ENCODE data around the gene NANOGP8.
"Not testable (repeated sequence)": the region's sequence is repeated elsewhere in the genome, so short reads cannot be mapped to it uniquely, and the experiment has no call there.

Gene NANOGP8

DNA sequence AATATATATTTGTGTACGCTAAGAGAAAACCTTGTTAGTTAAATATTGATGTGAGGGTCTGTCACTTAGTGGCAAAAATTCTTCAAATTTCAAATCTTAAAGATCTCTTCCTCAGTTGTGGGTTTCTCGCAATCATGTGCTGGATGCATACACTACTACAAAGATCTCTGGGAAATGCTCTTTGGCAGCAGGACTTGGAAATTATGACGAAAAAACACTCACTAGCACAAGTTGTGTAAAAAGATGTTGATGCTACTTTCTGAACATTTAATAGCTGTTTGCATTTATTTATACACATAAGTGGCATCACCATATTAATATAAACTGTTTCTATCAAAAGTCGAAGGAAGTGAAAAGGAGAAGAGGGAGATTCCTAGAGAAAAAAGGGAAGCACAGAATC lies 10.8 kb upstream of the NANOGP8 start:
- DNase-seq (ENCODE audit: low read depth in 4 of 4, low spot score in 1 of 4), result no peak

DNA sequence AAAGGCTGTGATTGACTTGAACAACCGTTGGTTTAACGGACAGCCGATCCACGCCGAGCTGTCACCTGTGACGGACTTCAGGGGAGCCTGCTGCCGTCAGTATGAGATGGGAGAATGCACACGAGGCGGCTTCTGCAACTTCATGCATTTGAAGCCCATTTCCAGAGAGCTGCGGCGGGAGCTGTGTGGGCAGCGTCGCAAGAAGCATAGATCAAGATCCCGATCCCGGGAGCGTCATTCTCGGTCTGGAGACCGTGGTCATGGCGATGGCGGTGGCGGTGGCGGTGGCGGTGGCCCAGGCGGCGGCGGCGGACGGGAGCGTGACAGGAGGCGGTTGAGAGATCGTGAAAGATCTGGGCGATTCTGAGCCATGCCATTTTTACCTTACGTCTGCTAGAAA lies 7.8 kb upstream of the NANOGP8 start:
- no peak for DNase-seq (ENCODE audit: low read depth in 4 of 4, low spot score in 1 of 4)

DNA sequence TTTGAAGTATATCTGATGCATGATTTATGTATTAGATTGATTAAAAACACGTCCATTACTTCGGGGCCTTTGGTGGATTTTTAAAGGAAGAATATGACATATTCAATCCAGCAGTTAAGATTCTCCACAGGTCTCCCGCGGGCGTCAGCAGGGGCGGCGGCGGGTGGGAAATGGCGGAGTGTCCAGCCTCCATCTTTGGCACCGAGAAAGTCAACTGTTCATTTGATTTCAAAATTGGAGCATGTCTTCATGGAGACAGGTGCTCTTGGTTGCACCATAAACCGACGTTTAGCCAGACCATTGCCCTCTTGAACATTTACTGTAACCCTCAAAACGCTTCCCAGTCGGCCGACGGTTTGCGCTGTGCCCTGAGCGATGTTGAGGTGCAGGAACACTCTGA lies 7.2 kb upstream of the NANOGP8 start:
- no peak for DNase-seq (ENCODE audit: low read depth in 4 of 4, low spot score in 1 of 4)

DNA sequence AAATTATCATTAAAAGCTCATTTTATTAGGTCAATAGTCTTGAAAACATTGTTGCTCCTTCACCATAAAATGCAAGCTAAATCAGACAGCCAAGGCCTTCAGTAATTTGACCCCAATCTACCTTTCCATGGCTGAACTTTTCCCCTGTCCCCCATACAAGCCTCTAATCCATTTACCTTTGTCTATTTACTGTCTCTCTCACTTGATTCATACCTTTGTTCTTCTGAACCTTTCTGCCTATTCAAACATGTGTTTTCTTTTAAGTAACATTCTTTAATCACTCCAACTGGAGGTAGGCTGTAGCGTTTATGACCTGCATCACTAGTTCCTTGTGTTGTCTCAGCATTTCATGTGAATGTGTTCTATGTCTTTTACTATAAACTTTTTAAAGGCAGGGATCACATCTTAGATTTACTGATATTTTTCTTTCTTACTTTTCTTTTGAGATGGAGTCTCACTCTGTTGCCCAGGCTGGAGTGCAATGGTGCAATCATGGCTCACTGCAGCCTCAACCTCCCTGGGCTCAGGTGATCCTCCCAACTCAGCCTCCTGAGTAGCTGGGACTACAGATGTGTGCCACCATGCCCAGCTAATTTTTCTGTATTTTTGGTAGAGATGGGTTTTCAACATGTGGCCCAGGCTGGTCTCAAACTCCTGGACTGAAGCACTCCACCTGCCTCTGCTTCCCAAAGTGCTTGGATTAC lies 5.2 kb upstream of the NANOGP8 start:
- DNase-seq (ENCODE audit: low read depth in 4 of 4, low spot score in 1 of 4), result no peak

DNA sequence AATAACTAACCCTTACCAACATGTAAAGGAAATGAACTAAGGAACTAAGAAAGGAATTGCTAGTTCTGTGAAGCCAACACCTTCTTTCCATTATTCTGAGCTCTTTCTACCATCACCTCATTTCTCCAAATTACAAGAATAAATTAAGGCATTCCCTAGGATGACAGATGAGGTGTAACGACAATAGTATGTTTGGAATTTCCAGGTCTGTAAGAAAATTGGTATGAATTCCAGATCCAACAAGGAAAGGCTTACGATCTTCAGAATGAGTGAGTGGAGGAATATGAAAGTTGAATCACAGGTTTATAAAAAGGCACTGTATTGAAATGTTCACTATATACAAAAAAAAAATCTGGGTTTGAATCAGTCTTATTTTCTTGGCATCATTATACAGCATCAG lies 4.5 kb upstream of the NANOGP8 start:
- no peak for DNase-seq (ENCODE audit: low read depth in 4 of 4, low spot score in 1 of 4)

DNA sequence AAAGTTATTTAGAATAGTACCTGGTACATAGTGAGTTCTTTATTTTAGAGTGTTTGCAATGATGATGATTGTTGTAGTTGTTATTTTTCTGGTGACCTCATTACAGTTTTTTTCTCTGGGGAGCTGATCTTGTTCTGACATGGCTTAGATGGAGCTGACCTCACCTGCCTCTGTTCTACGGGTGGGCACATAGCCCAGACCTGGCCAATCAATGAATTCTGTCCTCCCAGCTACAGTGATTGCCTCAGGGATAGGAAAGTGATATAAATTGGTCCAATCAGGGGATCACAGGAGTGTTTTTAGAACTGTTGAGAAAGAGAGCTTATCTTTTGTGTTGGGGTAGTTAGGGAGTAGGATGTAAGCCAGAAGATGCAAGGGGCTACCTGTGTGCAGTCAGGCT lies 3.2 kb upstream of the NANOGP8 start:
- DNase-seq (ENCODE audit: low read depth in 4 of 4, low spot score in 1 of 4), result no peak

DNA sequence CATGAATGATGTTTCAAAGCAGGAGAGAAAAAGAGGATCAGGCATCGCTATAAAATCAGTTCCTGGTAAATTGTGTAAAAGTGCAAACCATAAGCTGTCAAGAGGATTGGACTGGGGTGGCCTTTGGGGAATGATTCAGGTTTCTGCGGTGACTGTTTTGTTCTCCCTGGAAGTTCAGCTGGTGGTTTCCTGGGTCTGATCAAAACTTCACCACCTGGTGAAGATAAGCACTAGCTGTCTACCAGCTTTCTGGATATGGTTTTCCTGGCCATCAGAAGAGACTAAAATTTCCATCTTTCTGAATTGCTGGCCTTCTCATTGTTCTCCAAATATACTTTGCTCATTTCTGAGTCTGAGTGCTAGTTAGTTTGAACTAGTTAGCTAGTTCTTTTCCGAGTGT lies 2.7 kb upstream of the NANOGP8 start:
- no peak for DNase-seq (ENCODE audit: low read depth in 4 of 4, low spot score in 1 of 4)

DNA sequence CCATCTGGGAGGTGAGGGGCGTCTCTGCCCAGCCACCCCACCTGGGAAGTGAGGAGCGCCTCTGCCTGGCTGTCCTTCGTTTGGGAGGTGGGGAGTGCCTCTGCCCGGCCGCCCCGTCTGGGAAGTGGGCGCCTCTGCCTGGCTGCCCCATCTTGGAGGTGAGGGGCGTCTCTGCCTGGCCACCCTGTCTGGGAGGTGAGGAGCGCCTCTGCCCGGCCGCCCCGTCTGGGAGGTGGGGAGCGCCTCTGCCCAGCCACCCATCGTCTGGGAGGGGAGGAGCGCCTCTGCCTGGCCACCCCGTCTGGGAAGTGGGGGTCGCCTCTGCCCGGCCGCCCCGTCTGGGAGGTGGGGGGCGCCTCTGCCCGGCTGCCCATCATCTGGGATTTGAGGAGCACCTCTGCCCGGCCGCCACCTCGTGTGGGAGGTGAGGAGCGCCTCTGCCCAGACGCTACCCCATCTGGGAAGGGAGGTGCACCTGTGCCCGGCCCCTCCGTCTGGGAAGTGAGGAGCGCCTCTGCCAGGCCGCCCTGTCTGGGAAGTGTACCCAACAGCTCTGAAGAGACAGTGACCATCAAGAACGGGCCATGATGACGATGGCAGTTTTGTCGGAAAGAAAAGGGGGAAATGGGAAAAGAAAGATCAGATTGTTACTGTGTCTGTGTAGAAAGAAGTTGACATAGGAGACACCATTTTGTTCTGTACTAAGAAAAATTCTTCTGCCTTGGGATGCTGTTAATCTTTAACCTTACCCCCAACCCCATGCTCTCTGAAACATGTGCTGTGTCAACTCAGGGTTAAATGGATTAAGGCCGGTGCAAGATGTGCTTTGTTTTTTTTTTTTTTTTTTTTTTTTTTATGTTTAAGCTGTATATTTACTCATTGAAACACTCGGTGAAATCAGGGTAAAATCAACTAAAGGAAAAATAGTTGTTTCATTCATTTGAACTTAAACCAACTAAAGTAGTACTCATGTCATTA lies 2.4 kb downstream of the NANOGP8 start:
- DNase-seq (ENCODE audit: low read depth in 4 of 4, low spot score in 1 of 4), result not testable (repeated sequence)

DNA sequence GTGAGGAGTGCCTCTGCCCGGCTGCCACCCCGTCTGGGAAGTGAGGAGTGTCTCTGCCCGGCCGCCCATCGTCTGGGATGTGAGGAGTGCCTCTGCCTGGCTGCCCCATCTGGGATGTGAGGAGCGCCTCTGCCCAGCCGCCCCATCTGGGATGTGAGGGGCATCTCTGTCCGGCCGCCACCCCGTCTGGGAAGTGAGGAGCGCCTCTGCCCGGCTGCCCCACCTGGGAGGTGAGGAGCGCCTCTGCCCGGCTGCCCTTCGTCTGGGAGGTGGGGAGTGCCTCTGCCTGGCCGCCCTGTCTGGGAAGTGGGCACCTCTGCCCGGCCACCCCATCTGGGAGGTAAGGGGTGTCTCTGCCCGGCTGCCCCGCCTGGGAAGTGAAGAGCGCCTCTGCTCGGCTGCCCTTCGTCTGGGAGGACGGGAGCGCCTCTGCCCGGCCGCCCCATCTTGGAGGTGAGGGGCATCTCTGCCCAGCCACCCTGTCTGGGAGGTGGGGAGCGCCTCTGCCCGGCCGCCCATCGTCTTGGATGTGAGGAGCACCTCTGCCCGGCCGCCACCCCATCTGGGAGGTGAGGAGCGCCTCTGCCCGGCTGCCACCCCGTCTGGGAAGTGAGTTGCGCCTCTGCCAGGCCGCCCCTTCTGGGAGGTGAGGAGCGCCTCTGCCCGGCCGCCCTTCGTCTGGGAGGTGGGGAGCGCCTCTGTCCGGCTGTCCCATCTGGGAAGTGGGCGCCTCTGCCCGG lies 3.3 kb downstream of the NANOGP8 start:
- not testable (repeated sequence) for DNase-seq (ENCODE audit: low read depth in 4 of 4, low spot score in 1 of 4)

DNA sequence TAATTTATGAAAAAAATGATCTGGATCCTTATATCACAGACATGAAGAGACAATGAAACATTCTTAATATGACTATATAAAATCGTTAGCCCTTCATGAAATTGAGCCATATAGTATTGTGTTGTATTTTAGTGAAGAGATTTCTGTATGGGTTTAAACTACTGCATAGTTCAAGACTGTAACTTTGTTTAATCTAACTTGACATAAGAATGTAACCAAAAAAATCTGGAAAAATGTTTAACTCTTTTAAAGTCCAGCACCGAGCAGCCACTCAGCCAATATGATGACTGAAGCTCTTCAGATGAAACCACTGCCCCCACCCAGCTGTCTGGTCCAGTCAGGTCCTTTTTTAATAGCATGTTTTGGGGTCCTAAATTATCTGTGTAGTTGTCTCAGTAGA lies 4.9 kb downstream of the NANOGP8 start:
- no peak for DNase-seq (ENCODE audit: low read depth in 4 of 4, low spot score in 1 of 4)

DNA sequence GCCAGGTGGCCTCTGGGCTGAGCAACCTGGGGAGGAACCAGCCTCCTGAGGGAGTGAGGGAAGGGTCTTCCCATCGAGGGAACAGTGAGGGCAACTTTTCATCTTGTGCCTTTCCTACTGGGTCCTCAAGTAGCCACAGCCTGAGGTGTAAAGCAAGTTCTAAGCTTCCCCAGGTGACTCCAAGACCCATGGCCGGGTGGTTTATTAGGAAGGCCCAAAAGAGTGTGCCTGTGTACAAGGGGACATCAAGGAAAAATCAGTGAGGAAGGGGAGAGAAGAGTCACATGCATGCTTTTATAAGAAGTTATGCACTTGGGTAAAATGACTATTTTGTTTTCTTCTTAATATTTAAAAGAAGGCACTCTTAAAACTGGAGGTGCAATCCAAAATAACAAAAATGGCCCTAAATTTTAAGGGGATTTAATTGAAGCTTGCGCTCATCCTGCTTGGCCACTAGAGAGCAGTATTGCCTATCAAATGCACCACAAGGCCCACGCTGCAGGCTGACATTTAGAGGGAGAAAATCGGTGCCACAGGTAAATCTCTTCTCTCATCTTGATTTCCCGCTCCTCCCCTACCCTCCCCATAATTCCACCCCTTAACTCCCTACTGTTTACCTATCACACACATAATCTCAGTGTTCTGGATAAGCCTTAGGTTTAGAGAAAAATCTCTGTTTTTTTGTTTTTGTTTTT lies 6.7 kb downstream of the NANOGP8 start:
- DNase-seq (ENCODE audit: low read depth in 4 of 4, low spot score in 1 of 4), result peak in 3 of 4 experiments; percentile 4 to 10 (median 4)

DNA sequence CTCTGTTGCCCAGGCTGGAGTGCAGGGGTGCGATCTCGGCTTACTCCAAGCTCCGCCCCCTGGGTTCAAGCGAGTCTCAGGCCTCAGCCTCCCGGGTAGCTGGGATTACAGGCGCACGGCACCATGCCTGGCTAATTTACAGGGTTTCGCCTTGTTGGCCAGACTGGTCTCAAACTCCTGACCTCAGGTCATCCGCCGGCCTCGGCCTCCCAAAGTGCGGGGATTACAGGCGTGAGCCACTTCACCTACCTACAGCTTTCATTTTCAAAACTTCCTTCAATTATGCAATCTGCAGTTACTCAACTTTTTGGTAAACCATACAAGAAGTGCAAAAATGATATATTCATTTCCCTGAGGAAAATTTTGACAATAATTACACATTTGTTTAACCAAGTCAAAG lies 14.0 kb downstream of the NANOGP8 start:
- no peak for DNase-seq (ENCODE audit: low read depth in 4 of 4, low spot score in 1 of 4)

DNA sequence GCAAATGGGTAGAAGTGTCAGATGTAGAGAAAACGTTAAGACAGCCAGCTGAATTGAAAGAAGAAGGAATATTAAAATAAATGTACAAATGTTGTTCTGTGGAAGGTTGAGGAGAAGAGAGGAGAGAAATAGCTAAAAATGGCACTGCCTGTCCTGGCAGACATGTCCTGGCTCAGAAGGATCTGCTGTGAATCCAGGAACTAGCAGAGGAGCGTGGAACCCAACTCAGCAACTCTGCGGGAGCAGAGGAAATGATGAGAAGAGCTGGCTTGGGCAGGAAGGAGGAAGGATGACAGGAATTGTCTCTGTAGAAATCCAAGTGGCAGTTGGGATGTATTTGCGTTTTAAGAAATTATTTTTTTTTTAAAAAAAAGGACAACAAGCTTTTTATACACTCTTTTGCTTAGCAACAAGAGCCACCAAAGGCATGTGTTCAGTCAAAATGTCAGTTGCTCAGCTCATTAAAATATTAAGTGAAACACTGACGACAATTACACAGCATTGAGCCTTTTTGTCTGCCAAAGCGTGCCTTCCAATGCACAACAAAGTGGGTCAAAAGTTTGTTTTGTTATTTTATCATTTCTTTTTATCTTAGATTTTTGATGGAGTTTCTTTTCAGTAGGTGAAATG lies 16.1 kb downstream of the NANOGP8 start:
- DNase-seq (ENCODE audit: low read depth in 4 of 4, low spot score in 1 of 4), result no peak

DNA sequence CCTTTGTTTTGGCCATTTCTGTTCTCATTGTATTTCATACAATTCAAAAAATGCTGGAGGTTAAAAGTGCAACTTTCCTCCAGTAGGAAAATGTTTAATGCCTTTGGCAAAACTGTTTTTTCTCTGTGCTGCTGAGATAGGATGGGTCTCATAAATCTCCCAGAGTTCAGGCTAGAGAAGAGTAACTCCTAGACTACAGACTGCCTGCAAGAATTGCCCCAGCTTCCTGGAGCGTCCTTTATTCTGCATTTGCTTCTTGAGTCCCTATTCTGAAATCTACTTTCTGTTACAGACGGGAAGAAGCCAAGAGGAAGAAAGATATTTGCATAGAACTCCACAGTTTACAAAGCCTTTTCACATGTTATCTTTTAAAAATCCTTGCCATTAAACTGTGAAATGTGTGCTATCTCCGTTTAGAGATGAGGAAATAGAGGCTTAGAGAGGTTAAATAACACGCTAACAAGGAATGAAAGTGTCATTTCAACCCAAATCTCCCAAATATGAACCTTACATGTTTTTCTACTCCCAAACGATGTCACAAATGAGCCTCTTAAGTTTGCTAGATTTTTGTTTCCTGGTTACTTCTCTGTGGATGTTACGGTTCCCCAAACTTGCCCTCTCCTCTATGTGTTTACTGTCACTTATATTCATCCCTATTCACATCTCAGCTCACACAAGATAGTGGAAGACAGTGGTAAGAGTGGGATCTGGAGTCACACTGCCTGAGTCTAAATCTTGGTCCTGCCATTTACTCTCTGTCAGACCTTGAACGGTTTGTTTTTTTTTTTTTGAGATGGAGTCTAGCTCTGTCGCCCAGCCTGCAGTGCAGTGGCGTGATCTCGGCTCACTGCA lies 17.4 kb downstream of the NANOGP8 start:
- no peak for DNase-seq (ENCODE audit: low read depth in 4 of 4, low spot score in 1 of 4)

DNA sequence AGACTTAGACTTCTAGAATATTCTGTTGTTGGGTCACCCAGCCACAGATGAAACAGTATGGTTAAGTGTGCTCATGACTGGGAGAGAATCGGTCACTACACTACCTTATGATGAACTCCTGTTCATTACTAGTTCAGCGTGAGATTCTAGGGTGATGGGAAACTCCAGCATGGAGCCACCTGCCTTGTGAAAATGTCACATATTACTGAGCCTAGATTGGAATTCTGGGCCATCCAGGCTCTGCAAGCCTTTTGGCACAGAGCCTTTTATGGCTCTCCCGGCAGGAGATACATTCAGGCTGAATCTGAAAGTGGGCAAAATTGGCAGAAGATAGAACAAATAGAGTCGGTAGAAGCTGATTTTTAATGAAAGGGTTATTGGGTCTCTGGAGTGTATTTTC lies 19.0 kb downstream of the NANOGP8 start:
- DNase-seq (ENCODE audit: low read depth in 4 of 4, low spot score in 1 of 4), result no peak

DNA sequence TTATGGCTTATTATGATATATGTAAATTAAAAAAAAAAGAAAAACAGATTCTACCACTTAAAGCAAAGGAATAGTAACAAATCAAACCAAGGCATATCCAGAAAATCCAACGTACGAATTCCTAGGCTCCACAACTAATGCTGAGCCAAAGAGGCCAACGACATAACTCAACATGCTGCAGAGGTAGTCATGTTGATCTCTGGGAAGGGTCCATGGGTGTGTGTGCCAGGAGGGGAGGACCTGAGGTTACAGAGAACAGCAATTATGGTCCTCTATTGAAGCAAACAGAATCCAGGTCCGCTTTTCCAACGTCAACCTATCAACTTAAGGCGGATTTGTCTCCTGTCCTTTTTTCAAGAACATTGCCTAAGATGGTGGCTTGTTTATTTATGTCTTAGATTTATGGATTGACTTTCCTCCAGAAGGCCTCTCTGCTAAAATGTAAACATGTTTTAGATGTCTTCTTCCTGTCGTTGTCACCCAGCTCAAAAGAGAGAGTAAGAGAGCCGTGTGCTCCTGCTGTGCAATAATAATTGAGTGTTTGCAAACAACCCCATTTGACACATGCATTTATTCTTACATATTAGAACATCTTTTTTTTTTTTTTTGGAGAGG lies 20.4 kb downstream of the NANOGP8 start:
- no peak for DNase-seq (ENCODE audit: low read depth in 4 of 4, low spot score in 1 of 4)

DNA sequence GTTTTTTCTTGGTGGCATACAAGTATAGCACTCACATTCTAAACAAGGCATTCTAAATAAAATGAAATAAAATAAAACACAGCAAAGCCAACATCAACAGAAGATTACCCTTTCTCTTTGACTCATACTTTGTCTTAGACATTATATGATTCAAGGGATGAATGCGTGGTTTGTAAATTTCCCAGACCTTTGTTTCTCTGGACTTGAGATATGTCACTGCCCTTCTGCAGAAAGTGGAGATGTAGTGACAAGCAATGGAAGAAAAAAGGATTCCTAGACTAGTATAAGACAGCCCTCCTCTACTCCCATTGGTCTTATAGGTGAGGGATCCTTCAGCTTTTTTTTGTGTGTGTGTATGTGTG lies 22.4 kb downstream of the NANOGP8 start:
- no peak for DNase-seq (ENCODE audit: low read depth in 4 of 4, low spot score in 1 of 4)

DNA sequence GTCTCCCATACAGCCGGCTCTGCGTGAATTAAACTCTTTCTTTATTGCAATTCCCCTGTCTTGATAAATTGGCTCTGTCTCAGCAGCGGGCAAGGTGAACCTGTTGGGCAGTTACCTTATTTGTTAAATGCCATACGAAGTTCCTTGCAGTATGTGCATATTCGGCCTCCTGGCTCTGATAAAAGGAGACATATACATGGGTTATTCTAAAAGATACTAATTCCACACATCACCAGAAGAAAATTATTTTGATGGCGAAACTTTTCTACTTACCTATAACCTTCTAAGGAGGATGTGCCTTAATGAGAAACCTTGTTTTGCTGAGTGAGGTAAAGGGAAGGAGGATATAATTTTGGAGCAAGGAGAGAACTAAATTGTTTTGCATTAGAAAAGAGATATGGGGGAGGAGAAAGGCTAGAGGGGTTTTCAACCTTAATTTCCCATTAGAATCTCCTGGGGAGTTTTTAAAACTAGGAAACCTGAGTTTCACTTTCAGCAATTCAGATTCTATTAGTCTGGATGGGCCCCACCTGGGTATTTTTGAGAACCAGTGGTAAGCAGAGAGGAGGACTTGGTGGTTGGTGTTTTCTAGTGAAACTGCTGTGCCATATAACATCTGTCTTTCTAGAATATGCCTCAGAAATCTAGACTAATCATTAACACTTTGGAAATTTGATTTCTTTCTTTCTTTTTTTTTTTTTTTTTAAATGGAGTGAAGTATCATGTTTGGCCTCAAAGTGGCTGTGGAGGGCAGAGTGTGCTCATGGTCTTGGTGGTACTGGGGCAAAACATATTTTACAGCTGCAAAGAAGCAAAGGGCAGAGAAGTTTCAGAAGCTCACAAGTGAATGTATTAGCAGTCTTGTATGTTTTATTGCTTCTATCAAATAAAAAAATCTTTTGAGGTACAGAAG lies 23.0 kb downstream of the NANOGP8 start:
- no peak for DNase-seq (ENCODE audit: low read depth in 4 of 4, low spot score in 1 of 4)

Measured in stimulated activated CD4-positive, alpha-beta T cell treated with anti-CD3 and anti-CD28 coated beads, Interleukin-1b, Interleukin-23, amount 100 ng/mL, for 24 hours (primary cell).